Nephron (organoid): ENCODE results near the gene LSM11.

Source experiments
- H3K27ac Mint-ChIP-seq, 3 experiments: 2 replicates each; pipeline ENCODE4 v1.8.0; 2020; ENCODE audit warnings: mixed read lengths in 3 of 3, mild to moderate bottlenecking in 2 of 3, moderate library complexity in 1 of 3
- H3K27me3 Mint-ChIP-seq: 2 replicates; pipeline ENCODE4 v1.8.0; 2021; ENCODE audit warnings: low read depth, mild to moderate bottlenecking, moderate library complexity, mixed read lengths
- H3K36me3 Mint-ChIP-seq: 2 replicates; pipeline ENCODE4 v1.8.0; 2020; ENCODE audit warnings: low read depth, mixed read lengths
- H3K4me1 Mint-ChIP-seq: 2 replicates; pipeline ENCODE4 v1.8.0; 2020; ENCODE audit warnings: mixed read lengths
- H3K4me3 Mint-ChIP-seq, 3 experiments: 2 replicates each; pipeline ENCODE4 v1.8.0; 2020; ENCODE audit warnings: mild to moderate bottlenecking in 3 of 3, mixed read lengths in 3 of 3, moderate library complexity in 2 of 3
- H3K9me3 Mint-ChIP-seq: 2 replicates; pipeline ENCODE4 v1.8.0; 2020; ENCODE audit warnings: mixed read lengths
- TF ChIP-seq, protein P1 (sequence below), 3 experiments: fragments of 200-600 bp; sonication (generic); IDR thresholded peaks; one replicate each; pipeline ENCODE4 v1.5.0; 2021; ENCODE audit warnings: antibody characterized with exemption in 3 of 3; ENCODE audit not compliant: unreplicated experiment in 3 of 3

Gene LSM11

DNA sequence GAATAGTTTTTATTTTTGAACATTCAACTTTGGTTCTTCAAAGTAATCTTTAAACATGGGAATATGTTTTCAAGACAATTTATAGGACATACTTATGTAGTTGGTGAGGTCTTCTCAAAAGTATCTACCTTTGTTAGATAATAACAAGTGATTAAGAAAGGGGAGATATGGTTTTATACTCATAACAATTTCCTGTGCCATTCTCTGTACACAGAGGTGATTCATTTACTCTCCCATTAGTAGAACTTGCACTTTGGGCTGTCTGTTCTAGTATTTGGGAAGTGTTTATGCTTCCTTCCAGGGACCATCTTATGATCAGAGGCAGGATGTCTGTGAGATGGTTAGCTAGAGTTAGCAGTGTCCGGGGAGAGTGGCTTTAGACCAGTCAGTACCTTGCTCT is 15.2 kb downstream of the LSM11 start:
- Mint-ChIP-seq H3K36me3 (peaks cover 18% of the 10 kb centered on the region), H3K27ac (no peak overlapping the region), H3K9me3 (no peaks in the 10 kb centered on the region), H3K4me3 (no peak overlapping the region), H3K27me3 (no peaks in the 10 kb centered on the region), H3K4me1 (peaks cover 42% of the 10 kb centered on the region)
- TF ChIP-seq, protein P1, sequence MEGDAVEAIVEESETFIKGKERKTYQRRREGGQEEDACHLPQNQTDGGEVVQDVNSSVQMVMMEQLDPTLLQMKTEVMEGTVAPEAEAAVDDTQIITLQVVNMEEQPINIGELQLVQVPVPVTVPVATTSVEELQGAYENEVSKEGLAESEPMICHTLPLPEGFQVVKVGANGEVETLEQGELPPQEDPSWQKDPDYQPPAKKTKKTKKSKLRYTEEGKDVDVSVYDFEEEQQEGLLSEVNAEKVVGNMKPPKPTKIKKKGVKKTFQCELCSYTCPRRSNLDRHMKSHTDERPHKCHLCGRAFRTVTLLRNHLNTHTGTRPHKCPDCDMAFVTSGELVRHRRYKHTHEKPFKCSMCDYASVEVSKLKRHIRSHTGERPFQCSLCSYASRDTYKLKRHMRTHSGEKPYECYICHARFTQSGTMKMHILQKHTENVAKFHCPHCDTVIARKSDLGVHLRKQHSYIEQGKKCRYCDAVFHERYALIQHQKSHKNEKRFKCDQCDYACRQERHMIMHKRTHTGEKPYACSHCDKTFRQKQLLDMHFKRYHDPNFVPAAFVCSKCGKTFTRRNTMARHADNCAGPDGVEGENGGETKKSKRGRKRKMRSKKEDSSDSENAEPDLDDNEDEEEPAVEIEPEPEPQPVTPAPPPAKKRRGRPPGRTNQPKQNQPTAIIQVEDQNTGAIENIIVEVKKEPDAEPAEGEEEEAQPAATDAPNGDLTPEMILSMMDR (IDR thresholded peaks at IDR 0.05; ENCODE audit: unreplicated experiment in 3 of 3): no peak

DNA sequence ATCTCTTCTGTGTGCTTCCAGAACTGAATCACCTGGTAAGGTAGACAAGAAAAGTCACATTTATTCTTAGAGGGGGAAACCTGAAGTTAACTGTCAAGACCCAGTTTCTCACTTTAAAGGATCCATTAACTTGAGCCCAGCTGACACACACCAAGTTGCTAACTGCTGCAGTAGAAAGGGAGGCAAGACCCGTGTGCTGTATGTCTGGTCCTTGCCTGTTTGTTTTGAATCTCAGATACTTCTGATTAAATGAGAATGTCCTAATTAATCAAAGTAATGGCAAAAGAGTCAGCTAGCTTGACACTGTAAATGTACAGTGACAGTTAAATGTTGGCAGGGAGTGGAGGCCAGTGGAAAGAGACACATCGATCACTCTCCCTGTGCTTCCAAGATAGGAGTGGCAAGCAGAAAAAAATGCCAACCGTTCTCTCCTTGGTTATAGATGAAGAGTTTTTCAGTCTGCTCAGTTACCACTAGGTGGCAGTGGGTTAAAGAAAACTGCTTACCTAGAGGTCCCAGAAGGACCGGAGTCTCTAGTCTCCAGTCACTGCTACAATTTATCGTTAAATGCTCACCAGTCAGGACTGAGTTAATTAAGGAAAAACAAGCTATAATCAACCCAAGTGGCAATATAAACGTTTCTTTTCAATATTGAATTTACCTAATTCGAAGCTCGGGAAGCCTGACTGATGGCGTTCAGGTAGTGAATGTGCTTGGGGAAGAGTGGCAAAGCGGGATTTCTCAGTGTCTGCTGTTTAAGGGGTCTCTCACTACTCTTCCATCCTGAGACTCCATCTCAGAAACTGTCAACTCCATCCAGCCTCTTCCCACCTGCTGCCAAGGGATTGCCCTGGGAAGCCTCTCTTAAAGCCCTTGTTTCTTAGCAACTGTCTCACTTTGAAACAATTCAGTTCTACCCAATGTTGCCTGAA is 18.4 kb downstream of the LSM11 start:
- Mint-ChIP-seq H3K27ac (no peak overlapping the region), H3K36me3 (no peaks in the 10 kb centered on the region), H3K9me3 (no peaks in the 10 kb centered on the region), H3K27me3 (no peaks in the 10 kb centered on the region), H3K4me1 (peaks cover 53% of the 10 kb centered on the region), H3K4me3 (no peak overlapping the region)
- TF ChIP-seq, protein P1 (IDR thresholded peaks at IDR 0.05; ENCODE audit: unreplicated experiment in 3 of 3): peak; percentile 71 to 81 (median 80)

DNA sequence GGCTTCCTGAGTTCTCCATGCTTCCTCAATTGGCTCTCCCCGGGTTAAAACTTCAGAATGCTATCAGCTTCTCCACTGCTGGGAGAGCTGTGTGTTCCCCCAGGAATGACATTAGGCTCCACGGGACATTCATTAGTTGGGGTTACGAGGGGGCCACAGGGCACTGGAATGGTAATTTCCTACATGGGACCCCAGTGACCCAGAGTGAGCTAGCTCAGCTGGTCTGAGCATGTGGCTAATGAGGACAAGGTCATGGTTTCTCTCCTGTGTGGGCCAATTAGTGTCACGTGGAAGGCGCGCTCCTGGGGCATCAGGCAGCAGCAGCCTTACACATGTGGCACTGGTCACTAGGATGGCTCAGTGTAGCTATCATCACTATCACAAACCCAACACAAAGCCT is 21.0 kb downstream of the LSM11 start:
- Mint-ChIP-seq H3K27me3 (no peaks in the 10 kb centered on the region), H3K4me1 (peaks cover 46% of the 10 kb centered on the region), H3K4me3 (no peak overlapping the region), H3K36me3 (no peaks in the 10 kb centered on the region), H3K9me3 (no peaks in the 10 kb centered on the region), H3K27ac (no peak overlapping the region)
- TF ChIP-seq, protein P1 (IDR thresholded peaks at IDR 0.05; ENCODE audit: unreplicated experiment in 3 of 3): no peak

DNA sequence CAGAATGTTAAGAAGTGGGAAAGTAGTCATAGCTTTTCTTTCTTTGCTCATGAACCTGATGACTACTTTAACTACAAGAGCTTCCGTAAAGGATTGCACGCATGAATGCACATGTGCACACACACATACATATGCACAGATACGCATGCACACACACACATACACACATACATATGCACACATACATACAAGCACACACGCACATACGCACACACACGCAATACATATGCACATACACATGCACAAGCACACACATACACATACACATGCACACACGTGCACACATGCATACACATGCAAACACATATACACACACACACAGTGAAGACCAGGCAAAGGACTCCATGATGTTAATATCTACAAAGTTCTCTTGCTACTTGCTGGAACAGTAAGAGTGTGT is 22.9 kb downstream of the LSM11 start:
- no peak overlapping the region for H3K27ac Mint-ChIP-seq
- peaks cover 33% of the 10 kb centered on the region for H3K4me1 Mint-ChIP-seq
- H3K36me3 Mint-ChIP-seq: no peaks in the 10 kb centered on the region
- H3K27me3 Mint-ChIP-seq: no peaks in the 10 kb centered on the region
- H3K4me3 Mint-ChIP-seq: no peak overlapping the region
- H3K9me3 Mint-ChIP-seq: no peaks in the 10 kb centered on the region
- TF ChIP-seq, protein P1 (IDR thresholded peaks at IDR 0.05; ENCODE audit: unreplicated experiment in 3 of 3): no peak

DNA sequence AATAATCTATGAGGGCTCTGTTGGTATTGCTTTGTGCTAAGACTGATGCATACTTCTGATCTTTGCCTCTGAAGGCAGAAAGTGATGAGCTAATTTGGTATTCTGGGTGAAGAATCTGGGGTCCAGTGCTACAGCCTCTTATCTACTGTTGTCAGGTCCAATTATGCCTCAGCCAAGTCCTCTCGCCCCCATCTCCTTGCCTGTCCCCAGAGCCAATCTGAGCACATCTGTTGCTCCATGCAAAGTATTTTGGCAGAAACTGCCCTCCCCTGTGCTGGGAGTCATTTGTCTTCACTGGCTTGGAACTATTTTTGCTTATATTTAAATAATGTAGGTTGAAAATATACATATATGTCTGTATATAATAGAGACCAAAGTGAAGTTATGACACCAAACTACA is 23.4 kb downstream of the LSM11 start:
- no peak overlapping the region for H3K4me3 Mint-ChIP-seq
- H3K9me3 Mint-ChIP-seq: no peaks in the 10 kb centered on the region
- no peaks in the 10 kb centered on the region for H3K36me3 Mint-ChIP-seq
- peaks cover 28% of the 10 kb centered on the region for H3K4me1 Mint-ChIP-seq
- H3K27ac Mint-ChIP-seq: no peak overlapping the region
- TF ChIP-seq, protein P1 (IDR thresholded peaks at IDR 0.05; ENCODE audit: unreplicated experiment in 3 of 3): no peak
- no peaks in the 10 kb centered on the region for H3K27me3 Mint-ChIP-seq

DNA sequence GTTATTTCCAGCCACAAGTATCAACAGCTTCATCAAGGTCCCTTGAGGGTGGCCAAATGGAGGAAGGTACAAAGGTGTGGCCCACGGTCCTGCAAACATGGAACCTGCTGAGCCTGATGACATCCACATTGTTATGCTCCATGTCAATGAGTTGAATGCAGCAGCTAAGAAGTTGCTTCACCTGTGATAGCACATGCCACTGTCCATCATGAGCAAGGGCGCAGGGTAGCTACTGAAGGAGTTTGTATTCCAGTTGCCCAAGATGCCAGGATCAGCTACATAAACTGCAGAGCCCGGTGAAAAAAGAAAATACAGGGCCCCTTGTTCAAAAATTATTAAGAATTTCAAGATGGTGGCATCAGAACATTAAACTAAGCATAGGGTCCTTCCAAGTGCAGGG is 24.2 kb downstream of the LSM11 start:
- Mint-ChIP-seq H3K27me3 (no peaks in the 10 kb centered on the region), H3K4me3 (no peak overlapping the region), H3K27ac (no peak overlapping the region), H3K4me1 (peaks cover 20% of the 10 kb centered on the region), H3K36me3 (no peaks in the 10 kb centered on the region), H3K9me3 (no peaks in the 10 kb centered on the region)
- TF ChIP-seq, protein P1 (IDR thresholded peaks at IDR 0.05; ENCODE audit: unreplicated experiment in 3 of 3): no peak
